OCI-M2 (cell line): ENCODE data around the gene HPS6.

Source experiments
- DNase-seq: peaks from one replicate; lab custom pipeline; 2025; ENCODE audit not compliant: unreplicated experiment; lab: John Stamatoyannopoulos, UW

HPS6 gene

GRCh38 chr10:102068216-102068615, 3.1 kb downstream of the HPS6 start:
- no peak for DNase-seq

GRCh38 chr10:102069071-102069470, 3.9 kb downstream of the HPS6 start:
- no peak for DNase-seq

GRCh38 chr10:102072673-102073527, 7.8 kb downstream of the HPS6 start:
- DNase-seq = peak; percentile 55

- DNase-seq = no peak
Measured at GRCh38 chr10:102083541-102083940, 18.4 kb downstream of the HPS6 start.

DNA sequence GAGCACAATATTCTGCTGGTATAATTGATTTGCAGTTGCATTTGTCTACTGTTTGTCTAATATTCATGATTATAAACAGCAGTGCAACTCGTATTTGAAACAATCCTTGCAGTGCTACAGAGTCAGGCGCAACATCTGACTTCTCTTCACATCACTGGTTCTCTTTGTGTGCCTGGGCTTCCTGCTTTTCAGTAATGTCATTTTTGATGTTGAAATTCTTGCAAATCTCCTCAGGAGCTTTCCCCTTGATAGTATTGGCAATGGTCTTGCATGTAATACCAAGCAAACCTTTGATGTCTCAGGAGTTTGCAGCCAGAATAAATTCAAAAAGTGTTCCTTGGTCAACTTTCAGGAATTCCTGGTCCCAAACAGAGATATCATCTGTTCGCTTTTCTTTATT, 20.2 kb downstream of the HPS6 start:
- no peak for DNase-seq

DNA sequence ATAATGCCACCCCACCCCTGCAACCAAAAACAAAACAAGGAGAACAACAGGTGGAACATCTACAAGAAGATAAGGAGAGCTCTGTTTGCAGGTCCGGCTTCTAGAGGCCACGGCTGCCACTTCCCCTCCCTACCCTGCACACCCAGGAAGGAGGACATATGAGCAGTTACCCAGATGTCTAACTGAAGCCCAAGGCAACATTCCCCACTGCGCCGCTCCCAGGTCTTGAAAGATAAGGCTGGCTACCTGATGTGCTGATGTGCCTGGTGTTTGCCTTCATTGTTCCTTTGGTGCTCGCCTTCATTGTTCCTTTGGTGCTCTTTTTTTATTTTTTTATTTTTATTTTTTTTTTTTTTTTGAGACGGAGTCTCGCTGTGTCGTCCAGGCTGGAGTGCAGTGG, 21.0 kb downstream of the HPS6 start:
- no peak for DNase-seq

GRCh38 chr10:102090772-102091171, 25.6 kb downstream of the HPS6 start:
- no peak for DNase-seq

GRCh38 chr10:102096449-102096848, 31.3 kb downstream of the HPS6 start:
- DNase-seq = no peak

DNA sequence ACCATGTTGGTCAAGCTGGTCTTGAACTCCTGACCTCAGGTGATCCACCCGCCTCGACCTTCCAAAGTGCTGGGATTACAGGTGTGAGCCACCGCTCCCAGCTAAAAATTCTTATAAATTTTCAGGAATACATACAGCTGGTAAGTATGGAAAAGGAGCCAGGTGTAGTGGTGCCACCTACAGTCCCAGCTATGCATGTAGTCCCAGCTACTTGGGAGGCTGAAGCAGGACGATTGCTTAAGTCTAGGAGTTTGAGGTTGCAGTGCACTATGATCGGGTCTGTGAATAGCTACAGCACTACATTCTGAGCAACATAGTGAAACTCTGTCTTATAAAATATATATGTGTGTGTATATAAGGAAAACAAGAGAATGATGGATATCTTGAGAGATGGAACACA, 36.0 kb downstream of the HPS6 start:
- DNase-seq = no peak

DNA sequence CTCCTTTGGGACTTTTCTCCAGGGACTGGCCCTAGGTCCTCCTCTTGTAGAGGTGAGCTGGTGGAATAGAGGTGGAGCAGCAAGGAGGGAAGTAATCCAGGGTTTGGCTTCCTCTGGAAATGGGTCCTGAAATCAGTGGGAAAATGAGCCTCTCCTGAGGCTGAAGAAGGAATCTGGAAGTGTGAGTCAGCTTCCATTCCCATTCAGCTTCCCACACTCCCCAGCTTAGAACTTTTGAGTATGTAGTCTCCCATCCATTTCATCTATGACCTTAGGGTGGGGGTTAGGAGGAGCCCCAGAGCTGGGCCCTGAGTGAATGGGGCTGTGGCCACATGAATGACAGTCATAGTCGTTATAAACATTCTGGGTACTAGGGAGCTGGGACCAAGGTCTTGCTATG, 37.3 kb downstream of the HPS6 start:
- no peak for DNase-seq

DNA sequence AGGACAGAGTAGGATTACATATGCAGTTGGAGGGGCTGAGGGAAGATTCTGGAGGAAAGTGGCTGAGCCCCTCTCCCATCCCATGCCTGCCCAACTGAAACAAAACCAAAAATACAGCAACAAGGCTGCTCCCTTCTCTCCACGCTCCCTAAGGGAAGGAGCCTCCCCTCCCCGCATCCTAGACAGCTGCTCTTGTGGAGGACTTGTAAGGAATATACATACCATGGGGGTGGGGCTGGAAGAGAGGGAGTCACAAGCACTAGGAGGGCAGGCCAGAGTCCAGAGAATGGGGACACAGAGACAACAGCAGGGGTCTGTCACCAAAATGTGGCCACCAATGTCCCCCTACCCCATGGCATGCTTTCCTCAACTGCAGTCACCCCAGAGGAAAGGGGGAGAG, 41.8 kb downstream of the HPS6 start:
- DNase-seq = no peak

- DNase-seq = no peak
Measured at GRCh38 chr10:102109166-102110116, 44.3 kb downstream of the HPS6 start.

- DNase-seq = no peak
Measured at GRCh38 chr10:102111276-102111675, 46.1 kb downstream of the HPS6 start.

- DNase-seq = peak; percentile 91
Measured at GRCh38 chr10:102112210-102112817, 47.2 kb downstream of the HPS6 start.

DNA sequence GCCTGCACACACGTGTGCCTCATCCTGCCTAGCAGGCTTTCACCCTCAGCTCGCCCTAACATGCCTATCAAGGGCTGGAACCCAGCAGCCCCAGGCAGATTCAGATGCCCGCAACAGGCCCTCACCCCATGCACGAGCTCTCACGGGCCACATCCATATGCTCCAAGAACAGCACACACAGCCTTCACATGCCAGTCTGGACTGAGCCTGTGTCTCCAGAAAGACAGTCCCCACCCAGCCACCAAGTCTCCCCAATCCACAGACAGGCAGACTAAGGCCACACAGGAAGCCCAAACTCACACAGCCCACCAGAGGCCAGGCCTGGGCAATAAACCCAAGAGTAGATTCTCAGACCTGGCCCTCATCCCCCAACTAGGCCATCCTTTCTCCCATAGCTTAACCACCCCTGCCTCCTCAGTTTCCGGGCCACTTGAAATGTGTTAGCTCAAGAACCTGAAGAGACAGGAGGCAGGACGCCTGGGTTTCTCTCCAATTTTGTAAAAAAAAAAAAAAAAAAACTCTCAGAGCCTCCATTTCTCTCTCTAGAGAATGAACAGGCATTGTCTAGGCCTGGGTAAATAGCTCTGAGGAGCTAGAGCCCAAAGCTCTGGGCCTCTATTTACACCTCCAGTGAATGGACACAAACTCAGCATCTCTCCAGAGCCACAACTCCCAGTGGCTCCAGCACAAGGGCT, 48.3 kb downstream of the HPS6 start:
- DNase-seq = no peak

GRCh38 chr10:102113956-102114857, 49.1 kb downstream of the HPS6 start:
- no peak for DNase-seq

- no peak for DNase-seq
Measured at GRCh38 chr10:102114861-102115618, 49.9 kb downstream of the HPS6 start.

DNA sequence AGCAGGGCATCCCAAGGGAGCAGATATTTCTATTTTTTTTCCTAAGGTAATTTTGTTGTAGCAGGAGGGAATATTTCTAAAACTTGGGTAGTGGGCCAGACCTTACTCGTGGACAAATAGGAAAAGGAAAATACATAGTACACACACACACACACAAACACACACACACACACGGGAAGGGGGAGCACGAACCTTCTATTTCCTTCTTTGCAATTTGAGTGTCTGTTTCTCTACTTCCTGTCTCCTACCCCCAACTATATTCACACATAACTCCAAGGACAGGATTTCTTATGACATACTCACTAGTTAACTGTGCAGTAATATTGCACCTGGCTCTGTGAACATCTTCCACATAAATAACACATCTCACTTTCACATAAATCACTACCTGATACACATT, 50.6 kb downstream of the HPS6 start:
- no peak for DNase-seq

DNA sequence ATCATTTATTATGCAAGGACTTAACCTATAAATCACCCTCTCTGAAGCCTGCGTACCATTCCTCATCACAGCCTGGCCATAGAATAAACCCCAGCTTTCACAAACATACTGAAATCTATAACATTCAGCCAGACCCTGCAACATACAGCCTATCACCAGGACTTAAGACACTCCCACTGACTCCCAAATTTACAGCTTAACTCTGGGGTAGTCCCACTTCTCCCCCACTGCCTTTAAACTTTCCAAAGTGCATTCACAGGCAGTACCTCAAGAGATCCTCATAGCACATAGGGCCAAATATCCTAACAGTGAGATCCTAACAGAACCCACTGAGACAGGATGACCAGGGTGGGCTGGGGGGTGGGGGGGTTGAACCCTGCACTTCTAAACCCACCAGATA, 51.5 kb downstream of the HPS6 start:
- DNase-seq = no peak
